GM21423 (cell line): ENCODE results near the gene ADCY2.

Experiments
- ATAC-seq: cut with Tn5 transposase; IDR thresholded peaks from one replicate; pipeline ENCODE4 v1.9.1; 2021; ENCODE audit warnings: mild to moderate bottlenecking, moderate library complexity; ENCODE audit not compliant: unreplicated experiment

The ADCY2 gene

DNA sequence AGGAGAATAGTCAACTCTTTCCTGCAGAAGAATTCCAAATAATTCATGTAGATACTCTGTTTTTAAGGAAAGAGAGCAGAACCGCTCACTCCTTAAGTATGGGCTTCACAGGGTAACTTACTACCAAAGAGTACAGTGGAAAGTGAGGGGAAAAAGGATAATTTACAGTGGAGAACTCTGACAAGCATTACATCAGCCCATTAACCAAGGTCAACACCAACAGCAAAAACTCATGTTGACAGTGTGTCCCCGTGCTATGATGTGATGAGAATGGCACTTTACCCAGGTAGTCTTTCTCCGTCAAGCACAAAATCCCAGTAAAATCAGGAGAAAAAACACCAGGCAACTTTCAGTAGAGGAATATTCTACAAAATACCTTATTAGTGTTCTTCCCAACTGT lies 104.3 kb downstream of the ADCY2 start:
- no peak for ATAC-seq

DNA sequence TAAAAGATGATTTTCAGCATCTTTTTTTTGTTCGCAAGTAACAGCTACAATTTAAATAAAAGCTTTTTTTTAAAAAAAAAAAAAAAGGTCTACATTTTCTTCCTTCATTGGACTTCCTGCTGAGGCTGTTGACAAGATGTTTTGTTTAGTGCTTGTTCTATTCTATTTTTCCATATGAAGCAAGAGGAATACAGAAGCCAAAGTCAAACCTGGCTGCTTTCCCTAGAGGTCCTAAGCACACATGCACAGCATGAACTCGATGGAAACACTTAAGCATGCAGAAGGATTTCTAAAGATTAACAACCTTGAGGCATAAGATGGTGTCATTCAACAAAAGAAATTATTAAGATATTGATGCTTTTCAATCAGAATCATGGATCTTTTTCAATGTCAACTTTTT lies 105.1 kb downstream of the ADCY2 start:
- ATAC-seq: no peak

- no peak for ATAC-seq
These were observed 107.6 kb downstream of the ADCY2 start for GRCh38 chr5:7503564-7503963.

GRCh38 chr5:7515284-7515914 lies 119.5 kb downstream of the ADCY2 start:
- no peak for ATAC-seq

DNA sequence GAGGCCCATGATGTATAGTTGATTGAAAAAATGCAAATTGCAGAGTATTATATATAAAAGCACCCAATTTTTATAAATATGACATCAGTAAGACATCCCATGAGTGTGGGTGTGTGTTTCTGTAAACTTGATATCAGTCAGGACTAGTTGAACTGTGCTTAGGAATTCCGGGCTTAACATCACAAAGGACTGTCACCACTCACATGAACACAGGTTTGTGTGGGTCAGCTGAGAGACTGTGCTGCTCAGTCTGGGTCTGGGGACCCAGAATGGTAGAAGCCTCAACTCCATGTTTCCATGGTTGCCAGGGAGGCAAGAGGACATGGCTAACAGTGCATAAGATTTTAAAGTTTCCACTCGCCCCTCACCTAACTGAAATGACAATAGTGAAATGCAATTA lies 120.3 kb downstream of the ADCY2 start:
- ATAC-seq: no peak

DNA sequence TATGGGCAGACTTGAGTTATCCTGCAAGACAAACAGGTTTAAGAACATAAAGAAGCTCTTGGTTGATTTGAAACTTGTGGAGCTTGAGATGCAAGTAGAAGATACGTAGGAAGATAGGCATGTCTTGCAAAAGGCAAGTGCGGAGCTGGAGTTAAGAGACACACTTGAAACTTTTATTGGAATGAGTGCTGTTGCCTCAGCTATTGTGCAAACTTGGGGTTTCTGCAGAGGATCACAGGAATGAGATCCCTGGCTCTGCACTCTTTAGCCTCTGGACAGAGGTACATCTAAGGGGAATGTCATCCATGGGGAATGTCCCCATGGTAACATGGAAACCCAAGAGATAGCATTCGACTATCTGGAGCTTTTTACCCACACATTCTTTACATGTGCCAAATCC lies 121.1 kb downstream of the ADCY2 start:
- ATAC-seq: no peak

DNA sequence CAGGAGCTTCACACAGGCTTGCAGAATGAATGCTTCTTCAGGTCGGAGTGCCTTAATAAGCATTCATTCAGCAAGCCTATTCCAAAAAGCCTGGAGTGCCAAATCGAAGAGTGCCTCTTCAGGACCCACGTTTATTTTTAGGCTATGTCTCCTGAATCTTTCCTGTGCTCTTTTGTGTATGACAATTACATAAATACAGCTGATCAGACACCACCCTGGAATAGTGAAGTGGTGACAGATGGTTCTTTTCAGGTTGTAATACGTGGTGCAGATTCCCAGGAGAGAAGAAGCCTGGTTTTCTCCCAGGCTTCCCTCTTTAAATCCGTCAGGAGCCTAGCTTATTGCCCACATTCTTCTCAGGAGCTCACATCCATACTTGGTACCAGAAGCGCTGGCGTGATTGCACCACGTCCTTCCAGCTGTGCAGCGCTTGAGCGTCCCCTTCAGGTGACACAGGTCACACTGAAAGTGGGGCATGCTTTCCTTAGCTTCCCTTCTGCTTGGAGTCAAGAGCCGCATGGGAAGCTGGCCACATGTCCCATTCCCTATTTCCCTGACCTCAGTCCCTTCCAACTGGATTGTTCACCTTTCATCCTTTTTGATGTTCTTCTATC lies 123.1 kb downstream of the ADCY2 start:
- ATAC-seq: no peak

DNA sequence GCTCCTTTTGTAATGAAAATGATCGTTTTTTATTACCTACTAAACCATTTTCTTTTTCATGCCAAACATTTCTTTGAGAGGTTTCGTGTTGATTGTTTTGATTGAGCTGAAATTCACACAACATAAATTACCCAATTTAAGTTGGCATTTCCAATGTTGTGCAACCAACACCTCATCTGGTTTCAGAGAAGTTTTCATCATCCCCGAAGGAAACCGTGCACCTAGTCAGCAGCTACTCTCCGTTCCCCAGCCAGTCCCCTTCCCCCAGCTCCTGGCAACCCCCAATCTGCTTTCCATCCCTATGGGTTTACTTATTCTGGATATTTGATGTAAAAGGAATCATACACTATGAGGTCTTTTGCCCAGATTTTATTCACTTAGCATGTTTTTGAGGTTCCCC lies 123.6 kb downstream of the ADCY2 start:
- ATAC-seq: no peak

DNA sequence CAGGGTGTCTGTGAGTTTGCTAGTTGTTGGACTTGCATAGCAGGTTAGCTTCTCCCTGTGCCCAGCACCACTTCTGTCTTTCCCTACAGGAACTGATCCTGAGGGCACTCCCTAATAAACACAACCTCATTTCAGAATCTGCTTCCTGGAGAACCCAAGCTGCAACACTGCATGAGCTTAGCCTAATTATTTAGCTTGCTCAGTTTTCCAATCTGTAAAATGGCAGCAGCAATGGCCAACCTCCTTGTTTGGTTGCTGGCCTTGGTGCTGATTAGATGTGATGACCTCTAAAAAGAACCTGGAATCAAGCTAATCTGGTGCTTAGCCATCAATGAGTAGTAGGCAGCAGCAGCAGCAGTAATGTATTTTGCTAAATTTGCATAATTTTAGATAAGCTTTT lies 133.9 kb downstream of the ADCY2 start:
- no peak for ATAC-seq

- ATAC-seq: no peak
These were observed 138.0 kb downstream of the ADCY2 start for GRCh38 chr5:7533941-7534340.

DNA sequence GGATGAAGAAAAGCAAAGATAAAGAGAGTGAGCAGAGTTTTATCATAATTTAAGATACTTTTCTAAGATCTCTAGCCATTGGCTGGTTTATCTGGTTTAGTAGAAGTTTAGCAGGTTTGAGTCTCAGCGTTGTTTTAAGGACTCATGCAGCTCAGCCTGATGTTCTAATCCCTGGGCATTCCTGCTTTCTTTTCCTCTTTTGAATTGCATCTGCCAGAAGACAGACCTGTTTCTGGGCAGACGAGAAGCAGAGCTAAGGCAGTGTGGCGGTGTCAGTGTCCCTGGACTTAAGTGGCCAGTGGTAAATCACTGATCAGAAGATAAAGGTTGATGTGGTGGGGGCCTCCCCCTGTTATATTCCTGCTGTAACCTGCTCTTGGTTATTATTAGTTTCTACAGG lies 138.6 kb downstream of the ADCY2 start:
- no peak for ATAC-seq

- ATAC-seq: no peak
These were observed 141.6 kb downstream of the ADCY2 start for GRCh38 chr5:7537573-7537972.

DNA sequence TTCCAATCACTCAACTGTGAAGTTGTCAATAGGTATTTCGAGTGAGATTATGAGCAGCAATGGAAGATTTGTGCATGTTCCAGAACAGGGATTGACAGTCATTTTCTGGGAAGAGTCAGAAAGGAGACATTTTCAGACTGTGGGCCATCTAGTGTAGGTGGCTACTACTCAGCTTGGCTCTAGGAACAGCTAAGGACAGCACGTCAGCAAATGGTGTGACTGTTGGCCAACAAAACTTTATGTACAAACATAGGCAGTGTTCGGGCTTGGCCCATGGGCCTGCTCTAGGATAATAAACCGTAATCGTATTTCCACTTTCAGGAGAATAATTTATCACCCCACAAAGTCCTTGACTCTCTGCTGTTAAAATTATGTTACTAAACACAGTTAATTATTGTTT lies 143.6 kb downstream of the ADCY2 start:
- ATAC-seq: no peak

DNA sequence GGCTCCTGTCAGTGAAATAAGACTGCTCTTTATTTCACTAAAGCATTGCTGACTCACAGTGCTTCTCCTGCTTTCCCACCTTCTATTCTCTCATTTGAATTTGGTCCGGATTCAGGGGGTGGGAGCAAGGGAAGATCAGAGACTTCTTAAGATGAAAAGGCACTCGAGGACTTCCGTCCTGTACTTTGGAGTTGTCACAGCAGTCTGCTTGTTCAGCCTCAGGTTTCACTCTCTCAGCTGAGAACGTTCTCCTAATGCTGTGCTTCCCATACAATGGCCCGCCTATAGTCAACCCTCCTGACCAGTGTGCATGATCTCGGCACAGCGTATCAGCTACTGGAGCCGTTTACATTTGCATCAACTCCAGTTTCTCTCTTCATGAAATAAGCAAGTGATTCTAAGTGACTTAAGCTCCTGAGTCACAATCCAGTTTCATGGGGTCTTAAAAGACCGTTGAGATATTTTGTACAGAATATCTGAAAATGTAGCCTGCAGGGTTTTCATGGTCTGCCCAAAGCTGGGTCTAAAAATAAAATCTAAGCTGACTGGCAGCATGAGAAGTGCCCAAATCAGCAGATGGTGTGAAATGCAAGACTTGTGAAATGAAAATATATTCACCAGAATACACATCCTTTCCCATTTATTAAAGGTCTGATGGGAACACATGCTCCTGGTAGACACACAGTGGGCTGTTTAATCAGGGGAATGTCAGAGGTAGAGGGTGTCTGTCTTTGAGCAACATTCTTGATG lies 145.0 kb downstream of the ADCY2 start:
- ATAC-seq: no peak

- no peak for ATAC-seq
These were observed 146.0 kb downstream of the ADCY2 start for GRCh38 chr5:7541898-7542297.

- no peak for ATAC-seq
These were observed 150.6 kb downstream of the ADCY2 start for GRCh38 chr5:7546555-7546954.

DNA sequence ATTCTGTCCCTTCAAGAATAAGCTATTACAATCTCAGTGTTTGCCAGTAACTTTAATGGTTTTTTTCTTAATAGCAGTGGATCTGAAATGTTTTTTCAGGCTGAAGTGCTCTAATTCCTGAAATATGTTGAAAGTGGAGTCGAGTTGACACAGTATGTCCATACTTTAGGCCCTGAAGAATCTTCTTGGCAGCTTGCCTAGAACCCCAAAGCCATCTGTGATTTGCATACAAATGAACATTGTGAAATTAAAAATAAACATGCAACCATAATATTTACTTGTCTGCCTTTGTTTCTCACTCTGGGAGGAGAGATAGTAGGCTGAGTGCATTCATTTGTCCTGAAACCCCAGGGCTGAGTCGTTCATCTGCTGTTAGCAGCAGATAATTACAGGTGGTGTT lies 152.7 kb downstream of the ADCY2 start:
- ATAC-seq: no peak

DNA sequence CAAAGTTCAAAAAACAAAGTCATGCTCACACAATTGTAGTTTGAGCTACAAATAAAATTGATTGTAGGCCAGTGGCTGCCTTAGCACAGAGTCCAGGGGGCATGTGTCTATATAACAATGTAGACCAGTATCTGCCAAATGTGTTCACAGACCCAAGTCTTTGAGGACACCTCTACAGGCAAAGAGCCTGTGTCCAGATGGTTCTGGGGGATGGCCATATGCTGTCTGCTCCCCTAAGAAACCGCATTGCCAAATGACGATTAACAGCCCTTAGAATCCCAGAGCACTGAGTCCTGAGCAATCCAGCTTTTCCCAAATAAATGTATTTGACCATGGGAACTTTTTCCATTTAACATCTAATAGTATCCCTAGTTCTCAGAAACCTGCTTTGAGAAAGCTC lies 169.6 kb downstream of the ADCY2 start:
- ATAC-seq: no peak

GRCh38 chr5:7576023-7576715 lies 180.2 kb downstream of the ADCY2 start:
- ATAC-seq: no peak

DNA sequence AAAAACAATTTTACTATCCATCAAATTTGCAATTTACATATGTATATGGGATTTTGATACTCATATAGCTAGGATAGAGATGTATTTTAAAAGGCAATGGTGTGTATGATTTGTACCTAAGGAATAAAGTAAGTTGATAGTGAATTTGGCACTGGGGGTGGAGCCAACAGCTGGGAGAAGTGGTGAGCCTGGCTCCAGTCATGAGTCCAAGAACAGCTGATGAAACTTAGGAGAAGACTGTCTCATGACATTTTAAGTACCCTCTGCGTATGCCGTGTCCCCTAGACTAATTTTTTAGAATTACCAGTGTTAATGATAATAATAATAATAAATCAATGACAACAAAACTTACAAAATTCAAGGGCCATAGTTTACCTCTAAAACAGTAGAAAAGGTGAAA lies 181.4 kb downstream of the ADCY2 start:
- ATAC-seq: no peak

DNA sequence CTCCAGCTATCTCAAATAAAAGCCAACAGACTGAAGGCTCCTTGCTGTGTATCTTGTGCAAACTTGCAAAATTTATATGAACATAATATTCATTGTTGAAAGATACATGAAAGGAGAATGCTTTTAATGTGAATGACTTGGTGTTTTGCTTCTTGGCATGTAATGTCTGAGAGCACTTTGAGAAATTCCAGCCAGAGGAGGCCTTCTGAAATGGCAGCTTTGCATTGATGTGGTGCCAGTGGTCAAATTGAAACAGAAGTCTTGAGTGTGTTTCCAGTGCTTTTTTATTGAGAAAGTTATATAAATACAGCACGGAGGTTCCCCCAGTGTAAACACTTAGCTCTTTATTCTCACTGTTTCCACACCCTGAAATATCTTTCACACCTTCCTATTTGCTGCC lies 182.1 kb downstream of the ADCY2 start:
- ATAC-seq: no peak

DNA sequence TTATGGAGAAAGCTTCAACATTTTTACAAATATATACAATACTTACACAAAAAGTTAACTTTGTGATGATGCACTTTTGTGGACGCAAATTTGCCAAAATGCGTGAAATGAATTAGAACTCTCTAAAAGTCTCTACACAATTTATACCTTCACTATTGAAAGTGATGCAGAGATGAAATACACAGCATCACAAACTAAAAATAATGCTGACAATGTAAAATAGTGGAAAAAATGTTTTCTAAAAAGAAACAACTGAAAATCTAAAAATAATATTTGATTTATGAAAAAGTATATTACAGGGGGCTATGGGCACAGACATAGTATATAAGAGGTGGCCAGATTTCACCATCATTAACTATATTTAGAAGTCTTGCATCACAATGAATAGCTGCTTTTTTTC lies 188.8 kb downstream of the ADCY2 start:
- ATAC-seq: no peak
